ENCODE measurements around the gene LSP1.

Gene LSP1

DNA sequence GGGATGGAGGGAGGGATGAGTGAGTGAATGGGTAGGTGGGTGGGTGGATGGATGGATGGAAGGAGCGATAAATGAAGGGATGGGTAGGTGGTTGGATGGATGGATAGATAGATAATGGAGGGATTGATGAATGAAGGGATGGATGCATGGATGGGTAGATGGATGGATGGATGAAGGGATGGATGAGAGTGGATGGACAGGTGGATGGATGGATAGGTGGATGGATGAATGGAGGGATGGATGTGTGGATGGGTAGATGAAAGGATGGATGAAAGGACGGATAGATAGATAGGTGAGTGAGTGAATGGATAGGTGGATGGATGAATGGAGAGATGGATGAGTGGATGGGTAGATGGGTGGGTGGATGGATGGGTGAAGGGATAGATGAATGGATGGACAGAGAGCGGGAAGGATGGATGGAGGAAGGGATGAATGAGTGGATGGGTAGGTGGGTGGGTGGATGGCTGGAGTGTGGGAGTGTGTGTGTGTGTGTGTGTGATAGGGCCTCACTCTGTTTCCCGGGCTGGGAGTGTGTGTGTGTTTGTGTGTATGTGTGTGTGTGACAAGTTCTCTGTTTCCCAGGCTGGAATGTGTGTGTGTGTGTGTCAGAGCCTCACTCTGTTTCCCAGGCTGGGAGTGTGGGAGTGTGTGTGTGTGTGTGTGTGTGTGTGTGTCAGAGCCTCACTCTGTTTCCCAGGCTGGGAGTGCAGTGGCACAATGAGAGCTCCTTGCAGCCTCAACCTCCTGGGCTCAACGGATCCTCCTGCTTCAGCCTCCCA lies 40.9 kb downstream of the LSP1 start:
- DNase-seq = no peak

GRCh38 chr11:1894759-1895158 lies 41.9 kb downstream of the LSP1 start:
- DNase-seq = no peak

DNA sequence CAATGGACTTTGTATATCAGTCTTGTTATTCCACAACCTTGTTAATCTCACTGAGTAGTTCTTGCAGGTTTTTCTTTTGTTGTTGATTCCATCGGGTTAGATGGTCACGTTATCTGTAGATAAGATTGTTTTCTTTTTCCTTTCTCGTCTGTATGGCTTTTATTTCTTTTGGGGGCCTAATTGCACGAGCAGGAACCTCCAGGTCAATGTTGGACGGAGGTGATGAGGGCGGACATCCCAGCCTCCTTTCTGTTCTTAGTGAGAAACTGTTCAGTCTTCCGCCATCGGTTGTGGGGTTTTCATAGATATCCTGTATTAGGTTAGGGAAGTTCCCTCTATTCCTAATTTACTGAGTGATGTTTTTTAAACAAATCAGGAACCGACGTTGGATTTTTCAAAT lies 43.6 kb downstream of the LSP1 start:
- DNase-seq = no peak

- no peak for DNase-seq
These were observed 44.0 kb downstream of the LSP1 start for GRCh38 chr11:1896923-1897322.

DNA sequence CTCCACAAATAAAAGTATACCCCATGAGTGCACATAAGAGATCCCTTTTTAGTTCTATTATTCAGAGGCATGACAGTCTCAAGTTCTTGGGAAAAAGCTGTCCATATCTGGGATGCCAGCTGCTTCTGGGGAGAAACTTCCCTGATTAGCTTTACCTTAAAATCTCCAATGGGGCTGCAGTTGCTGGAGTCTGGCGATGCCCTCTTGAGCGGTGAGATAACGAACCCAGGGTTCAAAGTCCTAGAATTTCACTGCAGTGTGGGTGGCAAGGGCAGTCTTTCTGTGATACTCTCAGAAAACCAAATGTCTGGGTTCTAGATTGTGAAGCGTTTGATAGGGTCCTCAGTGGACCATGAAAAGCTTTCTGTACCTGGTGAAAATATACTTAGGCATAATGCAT lies 46.2 kb downstream of the LSP1 start:
- DNase-seq = no peak

DNA sequence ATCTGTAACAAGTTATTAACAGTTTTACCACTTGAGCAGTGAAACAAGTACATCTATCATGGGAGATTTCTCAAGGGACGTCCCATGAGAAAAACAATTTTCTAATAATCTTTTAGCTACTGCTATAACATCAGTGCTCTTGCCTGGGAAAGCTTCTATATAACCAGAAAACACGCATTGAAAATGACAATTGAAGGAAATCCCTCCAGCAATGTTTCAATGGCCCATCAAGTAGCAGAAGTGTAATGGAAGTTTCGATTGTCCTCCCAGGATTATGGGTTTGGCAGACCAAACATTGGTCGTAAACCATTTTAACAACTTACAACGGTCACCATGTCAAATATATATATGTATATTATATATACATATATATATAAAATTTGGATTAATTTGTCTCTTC lies 46.8 kb downstream of the LSP1 start:
- no peak for DNase-seq

DNA sequence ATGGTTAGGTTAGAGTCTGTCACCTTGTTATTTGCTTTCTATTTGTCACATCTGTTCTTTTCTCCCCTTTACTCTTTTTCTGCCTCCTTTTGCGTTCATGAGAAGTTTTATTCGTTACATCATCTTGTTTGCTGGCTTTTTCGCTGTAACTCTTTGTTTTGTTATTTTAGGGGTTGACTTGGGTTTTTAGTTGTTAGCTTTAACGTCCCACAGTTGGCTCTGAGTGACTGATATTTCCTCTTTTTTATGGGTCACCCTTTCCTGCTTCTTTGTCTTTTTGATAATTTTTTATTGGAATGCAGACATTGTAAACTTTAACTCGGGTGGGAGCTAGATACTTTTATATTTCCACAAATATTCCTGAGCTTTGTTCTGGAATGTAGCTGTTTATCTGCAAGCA lies 53.3 kb downstream of the LSP1 start:
- DNase-seq = no peak

- DNase-seq = no peak
These were observed 53.9 kb downstream of the LSP1 start for GRCh38 chr11:1906611-1907423.

GRCh38 chr11:1908618-1909017 lies 55.7 kb downstream of the LSP1 start:
- no peak for DNase-seq

DNA sequence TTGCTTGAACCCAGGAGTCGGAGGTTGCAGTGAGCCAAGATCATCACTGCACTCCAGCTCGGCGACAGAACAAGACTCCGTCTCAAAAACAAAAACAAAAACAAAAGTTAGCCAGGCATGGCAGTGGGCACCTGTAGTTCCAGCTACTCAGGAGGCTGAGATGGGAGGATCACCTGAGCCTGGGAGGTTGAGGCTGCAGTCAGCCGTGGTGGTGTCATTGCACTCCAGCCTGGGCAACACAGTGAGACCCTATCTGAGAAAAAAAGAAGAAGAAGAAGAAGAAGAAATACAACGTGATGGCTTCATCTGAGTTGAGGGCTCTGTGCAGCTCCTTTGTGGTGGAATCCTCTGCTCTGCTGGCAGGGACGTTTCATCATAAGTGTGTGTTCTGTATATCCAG lies 56.6 kb downstream of the LSP1 start:
- DNase-seq = no peak

DNA sequence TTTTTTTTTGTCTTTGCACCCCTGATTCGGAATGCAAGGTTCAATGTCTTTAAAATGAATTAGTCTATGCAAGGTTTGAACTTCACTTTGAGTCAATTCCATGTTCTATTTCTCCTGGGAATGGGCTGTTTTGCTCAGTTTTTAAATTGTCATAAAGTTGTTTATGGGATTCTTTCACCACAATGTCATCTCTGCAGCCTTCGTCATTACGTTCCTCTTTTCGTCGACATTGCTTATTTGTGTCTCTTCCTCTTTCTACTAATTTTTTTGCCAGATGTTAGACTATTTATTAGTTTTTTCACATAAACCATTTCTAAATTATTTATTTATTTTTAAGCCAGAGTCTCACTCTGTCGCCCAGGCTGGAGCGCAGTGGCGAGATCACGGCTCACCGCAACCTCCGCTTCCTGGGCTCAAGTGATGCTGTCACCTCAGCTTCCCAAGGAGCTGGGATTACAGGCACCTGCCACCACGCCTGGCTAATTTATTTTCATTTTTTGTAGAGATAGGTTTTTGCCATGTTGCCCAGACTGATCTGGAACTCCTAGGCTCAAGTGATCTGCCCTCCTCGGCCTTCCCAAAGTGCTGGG lies 59.5 kb downstream of the LSP1 start:
- no peak for DNase-seq

- no peak for DNase-seq
These were observed 60.6 kb downstream of the LSP1 start for GRCh38 chr11:1913271-1914060.

GRCh38 chr11:1915795-1916131 lies 62.9 kb downstream of the LSP1 start:
- DNase-seq = no peak

DNA sequence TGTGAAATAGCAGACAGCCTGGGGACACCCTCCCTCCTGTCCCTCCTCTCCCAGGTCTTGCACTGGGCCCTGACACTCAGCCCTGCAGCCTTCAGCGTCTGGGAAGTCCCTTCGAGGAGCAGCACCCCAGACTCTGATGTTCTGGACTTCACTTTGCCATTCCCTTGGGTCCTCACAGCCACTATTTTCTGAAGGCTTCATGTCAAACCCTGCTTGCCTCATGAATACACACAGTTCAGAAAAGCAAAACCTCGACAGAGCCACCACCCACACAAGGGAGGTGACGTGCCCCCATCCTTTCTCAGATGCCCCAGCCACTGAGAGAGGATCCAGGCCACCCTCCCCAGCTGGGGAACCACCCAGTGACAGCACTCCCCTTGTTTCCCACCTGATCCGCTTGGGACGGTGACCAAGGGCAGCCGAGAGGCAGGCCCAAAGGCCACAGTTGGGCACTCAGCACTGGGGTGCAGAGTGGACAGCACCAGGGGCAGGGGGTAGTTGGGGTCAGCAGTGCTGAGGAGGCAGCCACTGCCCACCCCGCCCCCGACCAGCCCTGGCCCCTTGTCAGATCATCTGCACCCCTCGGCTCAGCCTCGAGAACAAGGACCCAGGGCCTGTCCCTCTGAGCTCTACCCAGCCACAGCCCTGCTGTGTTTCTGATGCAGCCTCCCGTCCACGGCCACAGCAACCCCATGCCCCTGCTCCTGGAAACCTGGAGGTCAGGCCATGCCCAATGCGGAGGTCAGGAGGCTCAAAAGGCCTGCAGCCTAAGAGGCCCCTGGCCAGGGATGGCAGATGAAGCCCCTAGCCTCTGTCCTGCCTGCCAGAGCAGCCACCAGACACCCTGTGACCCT lies 63.5 kb downstream of the LSP1 start:
- DNase-seq = no peak

DNA sequence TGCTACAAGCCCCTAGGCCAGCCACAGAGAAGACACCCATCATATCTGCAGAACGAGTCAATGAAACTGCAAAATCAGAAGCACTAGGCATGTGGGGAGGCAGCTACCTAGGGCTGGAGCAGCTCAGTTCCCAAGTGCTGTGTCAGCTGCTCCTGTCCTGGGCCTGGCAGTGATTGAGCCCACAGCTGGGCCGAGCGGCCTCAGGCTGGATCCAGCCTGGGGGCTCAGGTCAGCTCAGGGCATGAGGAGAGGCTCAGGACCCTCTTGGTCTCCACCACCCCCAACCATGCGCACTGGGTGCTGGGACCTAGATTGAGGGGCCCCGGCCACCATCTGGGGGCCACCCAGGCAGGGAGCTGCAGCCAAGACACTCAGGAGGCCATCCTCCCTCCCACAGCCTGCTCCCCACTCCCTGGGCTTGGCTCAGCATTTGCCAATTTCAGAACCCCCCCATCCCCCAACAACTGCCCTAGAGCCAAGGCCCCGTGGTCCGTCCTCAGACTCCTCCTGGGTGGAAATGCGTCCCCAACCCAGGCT lies 64.2 kb downstream of the LSP1 start:
- DNase-seq = no peak

GRCh38 chr11:1917523-1918435 lies 64.9 kb downstream of the LSP1 start:
- no peak for DNase-seq

- DNase-seq = no peak
These were observed 65.8 kb downstream of the LSP1 start for GRCh38 chr11:1918436-1919315.

- no peak for DNase-seq
These were observed 66.7 kb downstream of the LSP1 start, which contains the start of gene TNNT3 for GRCh38 chr11:1919391-1920127. TSS of gene TNNT3 (plus strand) at chr11:1919703. CDS start at chr11:1922875, 3,172 bp downstream.
